ENCODE results near the gene TMC5.

TMC5 gene

GRCh38 chr16:19460397-19460796 is 42.7 kb downstream of the TMC5 start:
- no peak overlapping the region for H3K4me3 ChIP-seq (replicated peaks; ENCODE audit: low read depth, low read length)
- TF ChIP-seq, protein P1, sequence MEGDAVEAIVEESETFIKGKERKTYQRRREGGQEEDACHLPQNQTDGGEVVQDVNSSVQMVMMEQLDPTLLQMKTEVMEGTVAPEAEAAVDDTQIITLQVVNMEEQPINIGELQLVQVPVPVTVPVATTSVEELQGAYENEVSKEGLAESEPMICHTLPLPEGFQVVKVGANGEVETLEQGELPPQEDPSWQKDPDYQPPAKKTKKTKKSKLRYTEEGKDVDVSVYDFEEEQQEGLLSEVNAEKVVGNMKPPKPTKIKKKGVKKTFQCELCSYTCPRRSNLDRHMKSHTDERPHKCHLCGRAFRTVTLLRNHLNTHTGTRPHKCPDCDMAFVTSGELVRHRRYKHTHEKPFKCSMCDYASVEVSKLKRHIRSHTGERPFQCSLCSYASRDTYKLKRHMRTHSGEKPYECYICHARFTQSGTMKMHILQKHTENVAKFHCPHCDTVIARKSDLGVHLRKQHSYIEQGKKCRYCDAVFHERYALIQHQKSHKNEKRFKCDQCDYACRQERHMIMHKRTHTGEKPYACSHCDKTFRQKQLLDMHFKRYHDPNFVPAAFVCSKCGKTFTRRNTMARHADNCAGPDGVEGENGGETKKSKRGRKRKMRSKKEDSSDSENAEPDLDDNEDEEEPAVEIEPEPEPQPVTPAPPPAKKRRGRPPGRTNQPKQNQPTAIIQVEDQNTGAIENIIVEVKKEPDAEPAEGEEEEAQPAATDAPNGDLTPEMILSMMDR (IDR thresholded peaks at IDR 0.05; ENCODE audit: low read length, missing control alignments): no peak
- DNase-seq (ENCODE audit: low read depth): no peak

- H3K4me3 ChIP-seq (replicated peaks; ENCODE audit: low read depth, low read length): no peak overlapping the region
- no peak for DNase-seq (ENCODE audit: low read depth)
- TF ChIP-seq, protein P1 (IDR thresholded peaks at IDR 0.05; ENCODE audit: low read length, missing control alignments): no peak
Measured at GRCh38 chr16:19463468-19464315, 46.0 kb downstream of the TMC5 start.

GRCh38 chr16:19468300-19468699 is 50.6 kb downstream of the TMC5 start:
- TF ChIP-seq, protein P1 (IDR thresholded peaks at IDR 0.05; ENCODE audit: low read length, missing control alignments): no peak
- DNase-seq (ENCODE audit: low read depth): no peak
- H3K4me3 ChIP-seq (replicated peaks; ENCODE audit: low read depth, low read length): no peak overlapping the region

GRCh38 chr16:19472482-19472881 is 54.8 kb downstream of the TMC5 start:
- no peak for DNase-seq (ENCODE audit: low read depth)
- H3K4me3 ChIP-seq (replicated peaks; ENCODE audit: low read depth, low read length): no peak overlapping the region
- TF ChIP-seq, protein P1 (IDR thresholded peaks at IDR 0.05; ENCODE audit: low read length, missing control alignments): no peak

DNA sequence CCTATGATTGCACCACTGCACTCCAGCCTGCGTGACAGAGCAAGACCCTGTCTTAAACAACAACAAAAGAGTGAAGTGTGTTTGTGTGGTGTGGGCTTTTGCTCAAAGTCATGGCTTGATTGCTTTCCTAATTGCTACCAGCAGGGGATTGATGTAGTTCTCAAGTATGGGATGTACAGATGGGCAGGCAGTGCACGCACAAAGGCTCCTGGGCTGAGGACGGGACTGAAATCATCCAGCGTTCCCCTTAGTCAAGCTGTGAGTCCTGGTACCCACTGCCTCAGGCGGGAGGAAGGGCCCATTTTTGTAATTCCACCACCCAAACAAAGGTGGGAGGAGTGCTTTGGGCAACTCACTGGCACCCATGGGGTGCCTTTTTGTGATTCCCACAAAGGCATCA is 56.9 kb downstream of the TMC5 start:
- TF ChIP-seq, protein P1 (IDR thresholded peaks at IDR 0.05; ENCODE audit: low read length, missing control alignments): no peak
- H3K4me3 ChIP-seq (replicated peaks; ENCODE audit: low read depth, low read length): no peak overlapping the region
- DNase-seq (ENCODE audit: low read depth): no peak

GRCh38 chr16:19478505-19478904 is 60.8 kb downstream of the TMC5 start:
- TF ChIP-seq, protein P1 (IDR thresholded peaks at IDR 0.05; ENCODE audit: low read length, missing control alignments): no peak
- DNase-seq (ENCODE audit: low read depth): no peak
- no peak overlapping the region for H3K4me3 ChIP-seq (replicated peaks; ENCODE audit: low read depth, low read length)

- no peak for DNase-seq (ENCODE audit: low read depth)
- TF ChIP-seq, protein P1 (IDR thresholded peaks at IDR 0.05; ENCODE audit: low read length, missing control alignments): no peak
- H3K4me3 ChIP-seq (replicated peaks; ENCODE audit: low read depth, low read length): no peak overlapping the region
Measured at GRCh38 chr16:19479302-19479721, 61.6 kb downstream of the TMC5 start.
